Osteoblast (primary cell): ENCODE measurements around the gene ATF5. TPM values are rescaled to one million over a fixed set of nuclear protein-coding genes. Genes with fewer than 3 reads are reported as not detected.

Experiments
- DNase-seq: peaks from one replicate; pipeline ENCODE4 v3.0.0; 2011; ENCODE audit warnings: low spot score, mixed read lengths; ENCODE audit not compliant: insufficient read length; ENCODE audit errors: missing footprints
- H2AFZ ChIP-seq: 2 replicates; pipeline ENCODE4 v1.6.0; 2011; ENCODE audit warnings: mild to moderate bottlenecking, low read length
- H3K27ac ChIP-seq: 2 replicates; pipeline ENCODE4 v1.5.1; 2011; ENCODE audit warnings: mild to moderate bottlenecking, low read depth, low read length, moderate library complexity
- H3K27me3 ChIP-seq: 2 replicates; pipeline ENCODE4 v1.6.0; 2012; ENCODE audit warnings: mild to moderate bottlenecking, control low read depth, inconsistent platforms, low read length, moderate library complexity; ENCODE audit not compliant: insufficient read depth
- H3K36me3 ChIP-seq: 2 replicates; pipeline ENCODE4 v1.5.1; 2011; ENCODE audit warnings: mild to moderate bottlenecking, low read length, control low read depth, moderate library complexity; ENCODE audit not compliant: insufficient read depth
- H3K4me1 ChIP-seq: 2 replicates; pipeline ENCODE4 v1.5.1; 2011; ENCODE audit warnings: mild to moderate bottlenecking, low read length, control low read depth, moderate library complexity; ENCODE audit not compliant: insufficient read depth
- H3K4me2 ChIP-seq: 2 replicates; pipeline ENCODE4 v1.6.0; 2011; ENCODE audit warnings: mild to moderate bottlenecking, low read length; ENCODE audit not compliant: insufficient read depth
- H3K4me3 ChIP-seq: fragments of 200-600 bp; sonication (generic); 3 replicates; pipeline ENCODE4 v1.5.1; 2012; ENCODE audit warnings: mild to moderate bottlenecking, low read length, inconsistent platforms; ENCODE audit not compliant: insufficient read depth
- H3K79me2 ChIP-seq: 2 replicates; pipeline ENCODE4 v1.6.0; 2012; ENCODE audit warnings: mild to moderate bottlenecking, low read length, control low read depth, inconsistent platforms; ENCODE audit not compliant: insufficient read depth
- H3K9me3 ChIP-seq: 2 replicates; pipeline ENCODE4 v1.5.1; 2011; ENCODE audit warnings: low read depth, low read length, control low read depth
- H4K20me1 ChIP-seq: 2 replicates; pipeline ENCODE4 v1.6.0; 2012; ENCODE audit warnings: mild to moderate bottlenecking, low read length, control low read depth; ENCODE audit not compliant: insufficient read depth
- CTCF ChIP-seq: IDR thresholded peaks from 2 replicates; pipeline ENCODE4 v1.5.1; 2011; ENCODE audit warnings: mild to moderate bottlenecking, low read depth, low read length, moderate library complexity; ENCODE audit errors: extremely low read depth
- total RNA-seq: library from RNA; depleted of rRNA; stranded (reverse); fragments of >200 nt; gene quantifications from 2 replicates; pipeline ENCODE4 v1.2.3, GENCODE V29; 2012

Gene ATF5
- total RNA-seq, 1 donor = 8.3 TPM

GRCh38 chr19:49916839-49917733 is 11.9 kb upstream of the ATF5 start:
- no peaks in the 10 kb centered on the region for H3K9me3 ChIP-seq
- H3K79me2 ChIP-seq = peaks cover 79% of the 10 kb centered on the region
- H3K4me3 ChIP-seq = no peak overlapping the region
- DNase-seq = no peak
- TF ChIP-seq CTCF = peak; percentile 22
- no peak overlapping the region for H3K4me2 ChIP-seq
- H4K20me1 ChIP-seq = peaks cover 48% of the 10 kb centered on the region
- no peak overlapping the region for H2AFZ ChIP-seq
- no peak overlapping the region for H3K27ac ChIP-seq
- H3K36me3 ChIP-seq = peaks cover 52% of the 10 kb centered on the region
- peaks cover 4% of the 10 kb centered on the region for H3K4me1 ChIP-seq
- H3K27me3 ChIP-seq = no peaks in the 10 kb centered on the region

- no peaks in the 10 kb centered on the region for H3K27me3 ChIP-seq
- no peak overlapping the region for H3K4me3 ChIP-seq
- H3K27ac ChIP-seq = no peak overlapping the region
- no peaks in the 10 kb centered on the region for H3K9me3 ChIP-seq
- DNase-seq = no peak
- no peak overlapping the region for H2AFZ ChIP-seq
- TF ChIP-seq CTCF = no peak
- peaks cover 58% of the 10 kb centered on the region for H4K20me1 ChIP-seq
- peaks cover 47% of the 10 kb centered on the region for H3K36me3 ChIP-seq
- H3K4me1 ChIP-seq = peaks cover 10% of the 10 kb centered on the region
- H3K79me2 ChIP-seq = peaks cover 86% of the 10 kb centered on the region
- no peak overlapping the region for H3K4me2 ChIP-seq
These were observed 10.9 kb upstream of the ATF5 start for GRCh38 chr19:49918089-49918488.

- Histone ChIP-seq H3K9me3 (no peaks in the 10 kb centered on the region), H3K4me1 (peaks cover 10% of the 10 kb centered on the region), H3K27me3 (no peaks in the 10 kb centered on the region), H3K4me2 (no peak overlapping the region), H3K4me3 (no peak overlapping the region), H3K79me2 (peaks cover 90% of the 10 kb centered on the region), H3K36me3 (peaks cover 42% of the 10 kb centered on the region), H4K20me1 (peaks cover 63% of the 10 kb centered on the region), H3K27ac (no peak overlapping the region), H2AFZ (no peak overlapping the region)
- no peak for TF ChIP-seq CTCF
- no peak for DNase-seq
These were observed 8.2 kb upstream of the ATF5 start for GRCh38 chr19:49920624-49921363.
